GM19043 (cell line): ENCODE results near the gene OTC.

Source experiments
- ATAC-seq: cut with Tn5 transposase; IDR thresholded peaks from one replicate; pipeline ENCODE4 v1.9.1; 2021; ENCODE audit warnings: low read depth; ENCODE audit not compliant: unreplicated experiment

Gene OTC

GRCh38 chrX:38356401-38356800 lies 4.0 kb downstream of the OTC start:
- ATAC-seq: no peak

- no peak for ATAC-seq
Observed at GRCh38 chrX:38357747-38358673, 5.6 kb downstream of the OTC start.

GRCh38 chrX:38363046-38363445 lies 10.6 kb downstream of the OTC start:
- ATAC-seq: no peak

GRCh38 chrX:38365954-38366353 lies 13.6 kb downstream of the OTC start:
- ATAC-seq: no peak

- ATAC-seq: no peak
Observed at GRCh38 chrX:38368774-38369173, 16.4 kb downstream of the OTC start.

- no peak for ATAC-seq
Observed at GRCh38 chrX:38371641-38372040, 19.2 kb downstream of the OTC start.

- no peak for ATAC-seq
Observed at GRCh38 chrX:38374431-38374830, 22.0 kb downstream of the OTC start.

GRCh38 chrX:38375891-38376290 lies 23.5 kb downstream of the OTC start:
- ATAC-seq: no peak

GRCh38 chrX:38376747-38377146 lies 24.3 kb downstream of the OTC start:
- no peak for ATAC-seq

GRCh38 chrX:38379088-38379487 lies 26.7 kb downstream of the OTC start:
- ATAC-seq: no peak

- no peak for ATAC-seq
Observed at GRCh38 chrX:38382663-38383062, 30.3 kb downstream of the OTC start.

GRCh38 chrX:38400389-38400910 lies 48.0 kb downstream of the OTC start:
- no peak for ATAC-seq

- ATAC-seq: no peak
Observed at GRCh38 chrX:38402118-38402517, 49.7 kb downstream of the OTC start.

- ATAC-seq: no peak
Observed at GRCh38 chrX:38403834-38404233, 51.4 kb downstream of the OTC start.

- no peak for ATAC-seq
Observed at GRCh38 chrX:38407126-38407525, 54.7 kb downstream of the OTC start.

GRCh38 chrX:38409289-38409688 lies 56.9 kb downstream of the OTC start:
- ATAC-seq: no peak

- no peak for ATAC-seq
Observed at GRCh38 chrX:38426785-38427184, 74.4 kb downstream of the OTC start.

GRCh38 chrX:38431525-38431924 lies 79.1 kb downstream of the OTC start:
- no peak for ATAC-seq

GRCh38 chrX:38435130-38435529 lies 82.7 kb downstream of the OTC start:
- no peak for ATAC-seq

GRCh38 chrX:38437093-38437492 lies 84.7 kb downstream of the OTC start:
- ATAC-seq: no peak

GRCh38 chrX:38438321-38438720 lies 85.9 kb downstream of the OTC start:
- no peak for ATAC-seq

GRCh38 chrX:38452603-38453002 lies 100.2 kb downstream of the OTC start:
- no peak for ATAC-seq
